GM12891 (cell line): ENCODE data around the gene GM2A.

ENCODE experiments used
- DNase-seq: peaks from one replicate; pipeline ENCODE4 v3.0.0; 2011; ENCODE audit warnings: low spot score; ENCODE audit not compliant: insufficient read length
- FAIRE-seq: peaks from 2 replicates; lab custom pipeline; 2011; peaks lifted over from hg19 to GRCh38; lab: Jason Lieb, UNC
- PAX5 ChIP-seq: IDR thresholded peaks from 2 replicates; pipeline ENCODE4 v1.6.1; 2011; ENCODE audit warnings: low read length, moderate library complexity, mild to moderate bottlenecking; ENCODE audit not compliant: insufficient read depth, severe bottlenecking
- POLR2A ChIP-seq: IDR thresholded peaks from 2 replicates; pipeline ENCODE4 v1.6.1; 2011; ENCODE audit warnings: low read depth, low read length, control low read depth
- POLR2AphosphoS5 ChIP-seq: IDR thresholded peaks from 2 replicates; pipeline ENCODE4 v1.6.1; 2011; ENCODE audit warnings: low read depth, low read length, control low read depth
- POU2F2 ChIP-seq: IDR thresholded peaks from 2 replicates; pipeline ENCODE4 v1.6.1; 2011; ENCODE audit warnings: low read depth, mild to moderate bottlenecking, control low read depth, low read length, moderate library complexity
- SPI1 ChIP-seq: IDR thresholded peaks from 2 replicates; pipeline ENCODE4 v1.6.1; 2011; ENCODE audit warnings: low read depth, low read length, control low read depth
- TAF1 ChIP-seq: IDR thresholded peaks from 2 replicates; pipeline ENCODE4 v1.6.1; 2011; ENCODE audit warnings: low read depth, low read length, control low read depth

Gene GM2A

GRCh38 chr5:151240924-151241635 lies 11.9 kb upstream of the GM2A start:
- FAIRE-seq (peak; percentile 68), DNase-seq (no peak)

GRCh38 chr5:151243127-151243526 lies 9.9 kb upstream of the GM2A start:
- FAIRE-seq (peak; percentile 26), DNase-seq (no peak)
- TF ChIP-seq POLR2A (no peak), POLR2AphosphoS5 (no peak), SPI1 (no peak), POU2F2 (no peak), TAF1 (no peak), PAX5 (no peak)

More at GRCh38 chr5:151240924-151241635, 11.9 kb upstream of the GM2A start:
- TF ChIP-seq POU2F2, result 0 out of 2 replicates have a peak, but pooled peaks have one; percentile 35
- no peak for TF ChIP-seq TAF1

GRCh38 chr5:151243564-151243963 lies 9.4 kb upstream of the GM2A start:
- no peak for DNase-seq
- FAIRE-seq, result no peak
- TF ChIP-seq POLR2A (no peak), SPI1 (no peak), TAF1 (no peak)

GRCh38 chr5:151244206-151244605 lies 8.8 kb upstream of the GM2A start:
- FAIRE-seq, result no peak
- no peak for DNase-seq
- TF ChIP-seq POU2F2 (no peak), POLR2AphosphoS5 (no peak), TAF1 (no peak), PAX5 (no peak), POLR2A (no peak), SPI1 (no peak)

- no peak for FAIRE-seq
- no peak for DNase-seq
Measured at GRCh38 chr5:151245680-151246219, 7.2 kb upstream of the GM2A start.

GRCh38 chr5:151248651-151249050 lies 4.3 kb upstream of the GM2A start:
- FAIRE-seq (no peak), DNase-seq (no peak)

More at GRCh38 chr5:151245680-151246219, 7.2 kb upstream of the GM2A start:
- no peak for TF ChIP-seq POU2F2
- no peak for TF ChIP-seq POLR2AphosphoS5
- TF ChIP-seq PAX5, result no peak
- no peak for TF ChIP-seq SPI1
- no peak for TF ChIP-seq TAF1
- no peak for TF ChIP-seq POLR2A

GRCh38 chr5:151249281-151249680 lies 3.7 kb upstream of the GM2A start:
- FAIRE-seq (no peak), DNase-seq (no peak)
- TF ChIP-seq POU2F2 (no peak), POLR2A (no peak), POLR2AphosphoS5 (no peak), TAF1 (no peak), PAX5 (no peak), SPI1 (no peak)

More at GRCh38 chr5:151248651-151249050, 4.3 kb upstream of the GM2A start:
- TF ChIP-seq POU2F2 (no peak), POLR2AphosphoS5 (no peak), PAX5 (no peak), POLR2A (no peak), SPI1 (no peak), TAF1 (no peak)

GRCh38 chr5:151250346-151251000 lies 2.5 kb upstream of the GM2A start:
- no peak for TF ChIP-seq TAF1
- TF ChIP-seq SPI1, result no peak
- no peak for TF ChIP-seq PAX5
- DNase-seq, result no peak
- FAIRE-seq, result no peak

GRCh38 chr5:151251001-151251551 lies 1.9 kb upstream of the GM2A start:
- TF ChIP-seq SPI1 (no peak), POLR2A (no peak), POLR2AphosphoS5 (no peak)
- FAIRE-seq (peak; percentile 73), DNase-seq (no peak)

GRCh38 chr5:151251621-151252020 lies 1.4 kb upstream of the GM2A start:
- DNase-seq (no peak), FAIRE-seq (no peak)
- TF ChIP-seq POLR2A (no peak), POLR2AphosphoS5 (no peak), POU2F2 (no peak), TAF1 (no peak), SPI1 (no peak), PAX5 (no peak)
